Heart right ventricle (tissue), 16 donors: ENCODE data around the gene ATPAF2. TPM values are rescaled to one million over a fixed set of nuclear protein-coding genes. Genes with fewer than 3 reads are reported as not detected.

Experiments
- ATAC-seq, 8 donors: fragments of 200-7000 bp; cut with Tn5 transposase; one replicate each; pipeline ENCODE4 v1.9.1; 2020; ENCODE audit warnings: mild to moderate bottlenecking in 8 of 8, moderate library complexity in 8 of 8, moderate number of reproducible peaks in 1 of 8
- DNase-seq, 2 donors: peaks; one replicate each; pipeline ENCODE4 v3.0.0-alpha.2; 2020
- H3K27ac ChIP-seq, 10 donors: fragments of 200-600 bp; sonication (generic) in 2 of 10; one replicate each; pipeline versions ENCODE4 v1.5.0 to v1.8.0; 2020 to 2022; ENCODE audit warnings: mild to moderate bottlenecking in 3 of 10
- H3K27me3 ChIP-seq, 7 donors: fragments of 200-600 bp; one replicate each; pipeline ENCODE4 v1.8.0; 2021 to 2022; ENCODE audit warnings: mild to moderate bottlenecking in 2 of 7
- H3K36me3 ChIP-seq, 9 donors: fragments of 200-600 bp; sonication (generic) in 1 of 9; one replicate each; pipeline versions ENCODE4 v1.5.0 to v1.8.0; 2020 to 2022; ENCODE audit warnings: mild to moderate bottlenecking in 2 of 9
- H3K4me1 ChIP-seq, 9 donors: fragments of 200-600 bp; sonication (generic) in 1 of 9; one replicate each; pipeline versions ENCODE4 v1.5.0 to v1.8.0; 2020 to 2022; ENCODE audit warnings: mild to moderate bottlenecking in 4 of 9
- H3K4me3 ChIP-seq, 10 donors: fragments of 200-600 bp; sonication (generic) in 2 of 10; one replicate each; pipeline versions ENCODE4 v1.5.0 to v1.8.0; 2020 to 2022; ENCODE audit warnings: mild to moderate bottlenecking in 7 of 10, moderate library complexity in 2 of 10
- H3K9me3 ChIP-seq, 11 donors: fragments of 200-600 bp in 10 of 11; sonication (generic) in 2 of 11; one replicate each; pipeline versions ENCODE4 v1.5.0 to v1.8.0; 2013 to 2022; ENCODE audit warnings: mild to moderate bottlenecking in 2 of 11, control low read depth in 1 of 11, moderate library complexity in 1 of 11
- whole genome bisulfite sequencing, 2 donors: extraction: QIAGEN DNeasy Blood & Tissue Kit; methylation state at CpG; one replicate each; pipeline ENCODE4 v1.1.7; 2013; ENCODE audit warnings: inconsistent platforms in 1 of 2; 5-methylcytosine and 5-hydroxymethylcytosine counted together
- intact Hi-C, 10 donors: fragments of 100-400 bp; cut with DNase I; formaldehyde crosslinking; loops; one replicate each; pipeline versions ENCODE4 v1.11.1 to v1.14.2; 2022
- polyA plus RNA-seq, 2 donors: library from polyadenylated mRNA; stranded (reverse); fragments of 200-250 nt; gene quantifications; one replicate each; pipeline ENCODE4 v1.2.3, GENCODE V29; 2013
- total RNA-seq, 10 donors: library from RNA; stranded (reverse); fragmentation: NEBNext Ultra II Directional in 3 of 10; extraction: Animal tissue kit (Norgen Biotek cat#: 25700) in 3 of 10; gene quantifications; one replicate each; pipeline versions ENCODE4 v1.2.1 to v1.2.4, GENCODE V29; 2021 to 2023
- TF ChIP-seq, protein P1 (sequence below), 9 donors: fragments of 200-600 bp; sonication (generic) in 2 of 9; IDR thresholded peaks; one replicate each; pipeline versions ENCODE4 v1.5.0 to v1.8.0; 2021 to 2022; ENCODE audit warnings: antibody characterized with exemption in 9 of 9, mild to moderate bottlenecking in 5 of 9, moderate library complexity in 1 of 9
- donor health status: Arrhythmogenic right ventricular cardiomyopathy.
- donor health status: ischemic (EF 13 %, LVEDD 7.1; RV severe dilation, severe dysfunction).
- donor health status: healthy with polysubstance abuse.
- donor health status: DM: no; HTN: yes; CAD: no.
- donor health status: DM: no; HTN: no; CAD: no.
- donor health status: ischemic (EF 25% LVEDD 6.9; RV normal size, moderate dysfunction).
- donor health status: ischemic (EF 25% LVEDD 5.7; RV mildly dilated, moderate dysfunction).
- donor health status: healthy.
- donor health status: DM: yes; HTN: yes; CAD: no.
- donor health status: Ischemic cardiomyopathy.
- donor health status: ischemic (EF 35%, LVEDD 5.7; RV mildly dilated, moderate dysfunction).
- donor health status: nonischemic (EF 11% LVEDD 7.7; RV severe dilation, severe dysfunction).
- donor health status: DM: yes; HTN: yes; CAD: no.
- donor health status: PGD.
- donor health status: ischemic (EF 29% LVEDD 5.4; RV normal size, mild dysfunction).
- donor health status: nonischemic (EF 23%, LVEDD 6.1; RV moderate dilation, normal function).

ATPAF2 gene
- total and polyA plus RNA-seq, 12 donors = 21.5 to 55.8 (median 37.4) TPM

DNA sequence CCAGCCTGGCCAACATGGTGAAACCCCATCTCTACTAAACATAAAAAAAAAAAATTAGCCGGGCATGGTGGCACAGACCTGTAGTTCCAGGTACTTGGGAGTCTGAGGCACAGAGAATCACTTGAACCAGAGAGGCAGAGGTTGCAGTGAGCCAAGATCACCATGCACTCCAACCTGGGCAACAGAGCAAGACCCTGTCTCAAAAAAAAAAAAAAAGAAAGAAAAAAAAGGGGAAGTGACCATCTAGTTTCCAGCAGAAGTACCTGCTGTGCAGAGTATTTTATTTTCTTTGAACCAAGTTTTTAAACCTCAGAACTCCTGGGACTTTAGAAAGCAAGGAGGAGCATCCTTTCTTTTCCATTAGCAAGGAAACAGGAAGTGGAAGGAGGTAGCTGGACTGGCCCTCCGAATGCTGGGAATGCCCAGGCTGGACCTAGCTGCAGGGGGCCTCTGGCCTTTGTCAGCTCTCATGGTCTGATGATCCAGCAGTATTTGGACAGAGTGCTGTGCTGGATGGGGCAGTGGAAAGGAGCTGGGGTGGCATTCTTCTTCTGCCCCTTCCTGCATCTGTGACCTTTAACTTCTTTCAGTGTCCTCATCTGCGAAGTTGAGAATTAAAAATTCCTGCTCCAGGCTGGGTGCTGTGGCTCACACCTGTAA is 6.9 kb upstream of the ATPAF2 start:
- TF ChIP-seq, protein P1, sequence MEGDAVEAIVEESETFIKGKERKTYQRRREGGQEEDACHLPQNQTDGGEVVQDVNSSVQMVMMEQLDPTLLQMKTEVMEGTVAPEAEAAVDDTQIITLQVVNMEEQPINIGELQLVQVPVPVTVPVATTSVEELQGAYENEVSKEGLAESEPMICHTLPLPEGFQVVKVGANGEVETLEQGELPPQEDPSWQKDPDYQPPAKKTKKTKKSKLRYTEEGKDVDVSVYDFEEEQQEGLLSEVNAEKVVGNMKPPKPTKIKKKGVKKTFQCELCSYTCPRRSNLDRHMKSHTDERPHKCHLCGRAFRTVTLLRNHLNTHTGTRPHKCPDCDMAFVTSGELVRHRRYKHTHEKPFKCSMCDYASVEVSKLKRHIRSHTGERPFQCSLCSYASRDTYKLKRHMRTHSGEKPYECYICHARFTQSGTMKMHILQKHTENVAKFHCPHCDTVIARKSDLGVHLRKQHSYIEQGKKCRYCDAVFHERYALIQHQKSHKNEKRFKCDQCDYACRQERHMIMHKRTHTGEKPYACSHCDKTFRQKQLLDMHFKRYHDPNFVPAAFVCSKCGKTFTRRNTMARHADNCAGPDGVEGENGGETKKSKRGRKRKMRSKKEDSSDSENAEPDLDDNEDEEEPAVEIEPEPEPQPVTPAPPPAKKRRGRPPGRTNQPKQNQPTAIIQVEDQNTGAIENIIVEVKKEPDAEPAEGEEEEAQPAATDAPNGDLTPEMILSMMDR (IDR thresholded peaks at IDR 0.05) = no peak
- H3K4me3 ChIP-seq = no peak overlapping the region
- H3K9me3 ChIP-seq = no peaks in the 10 kb centered on the region
- DNase-seq = no peak
- no peak overlapping the region for H3K27ac ChIP-seq
- H3K27me3 ChIP-seq = no peaks in the 10 kb centered on the region
- H3K4me1 ChIP-seq = peaks cover 0 to 32% (median 21%) of the 10 kb centered on the region in 9 donors
- ATAC-seq = no peak
- 76 to 81% methylated on average over 3 of the region's 3 CpGs for WGBS, 2 donors
- intact Hi-C loops = no loop called here
- peaks cover 0 to 53% (median 12%) of the 10 kb centered on the region in 9 donors for H3K36me3 ChIP-seq

GRCh38 chr17:18044609-18045008 is 5.6 kb upstream of the ATPAF2 start:
- Histone ChIP-seq H3K27me3 (no peaks in the 10 kb centered on the region), H3K4me3 (no peak overlapping the region)
- WGBS, 2 donors = 85 to 93% methylated on average over 3 of the region's 3 CpGs

DNA sequence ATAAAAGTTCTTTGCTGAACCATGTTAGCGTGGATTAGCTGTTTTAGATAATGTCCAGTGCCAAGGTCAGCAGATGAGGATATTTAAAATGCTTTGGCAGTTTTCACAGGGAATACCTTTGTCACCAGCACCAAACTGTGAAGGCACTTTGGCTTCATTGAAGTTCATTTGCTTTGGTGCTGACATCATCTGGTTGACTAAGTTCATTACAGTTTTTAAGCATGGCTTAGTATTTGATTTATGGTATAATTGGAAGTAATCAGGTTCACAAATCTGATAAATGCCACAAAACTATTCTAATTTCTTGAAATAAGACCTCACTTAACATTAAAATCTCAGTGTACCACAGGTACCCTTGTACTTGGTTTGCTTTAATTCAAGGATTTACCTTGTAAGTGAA is 4.5 kb upstream of the ATPAF2 start:
- TF ChIP-seq, protein P1 (IDR thresholded peaks at IDR 0.05) = peak in 7 of 9 donors; percentile 1 to 49 (median 36)
- H3K9me3 ChIP-seq = no peaks in the 10 kb centered on the region
- DNase-seq (no peak), ATAC-seq (no peak)
- no peaks in the 10 kb centered on the region for H3K27me3 ChIP-seq
- intact Hi-C loops = no loop called here
- WGBS, 2 donors = 38 to 61% methylated on average over 1 of the region's 1 CpG
- H3K4me3 ChIP-seq = no peak overlapping the region
- peaks cover 0 to 36% (median 12%) of the 10 kb centered on the region in 9 donors for H3K36me3 ChIP-seq
- H3K4me1 ChIP-seq = peaks cover 6 to 42% (median 30%) of the 10 kb centered on the region in 9 donors
- no peak overlapping the region for H3K27ac ChIP-seq

More at GRCh38 chr17:18044609-18045008, 5.6 kb upstream of the ATPAF2 start:
- H3K27ac ChIP-seq = no peak overlapping the region
- intact Hi-C loops = no loop called here
- H3K4me1 ChIP-seq = peaks cover 6 to 41% (median 30%) of the 10 kb centered on the region in 9 donors
- ATAC-seq (no peak), DNase-seq (no peak)
- no peaks in the 10 kb centered on the region for H3K9me3 ChIP-seq
- TF ChIP-seq, protein P1 (IDR thresholded peaks at IDR 0.05) = no peak
- H3K36me3 ChIP-seq = peaks cover 0 to 42% (median 12%) of the 10 kb centered on the region in 9 donors

GRCh38 chr17:18042983-18043382 is 4.0 kb upstream of the ATPAF2 start:
- no peak overlapping the region for H3K27ac ChIP-seq

More at GRCh38 chr17:18042983-18043382, 4.0 kb upstream of the ATPAF2 start:
- DNase-seq (no peak), ATAC-seq (no peak)
- 65 to 68% methylated on average over 8 of the region's 8 CpGs for WGBS, 2 donors
- intact Hi-C loops = no loop called here
- H3K9me3 ChIP-seq = no peaks in the 10 kb centered on the region
- no peaks in the 10 kb centered on the region for H3K27me3 ChIP-seq
- TF ChIP-seq, protein P1 (IDR thresholded peaks at IDR 0.05) = no peak
- peaks cover 9 to 47% (median 35%) of the 10 kb centered on the region in 9 donors for H3K4me1 ChIP-seq
- no peak overlapping the region for H3K4me3 ChIP-seq
- peaks cover 0 to 32% (median 12%) of the 10 kb centered on the region in 9 donors for H3K36me3 ChIP-seq
